GM12878 (cell line): ENCODE results near the gene RGS12. TPM values are rescaled to one million over a fixed set of nuclear protein-coding genes. Genes with fewer than 3 reads are reported as not detected.

Experiments
- ATAC-seq: fragments of 200-7000 bp; cut with Tn5 transposase; 3 replicates; pipeline ENCODE4 v1.9.1; 2020; ENCODE audit warnings: mild to moderate bottlenecking, moderate library complexity
- BruUV-seq: library from RNA; stranded (reverse); fragments of 400-500 nt; replicated peaks from 2 replicates; lab custom pipeline; 2021; lab: Mats Ljungman, UMichigan
- CTCF ChIA-PET: fragments of 300-600 bp; sonication (Branson Sonifier 250); formaldehyde crosslinking; extraction: SDS; loops from one replicate; lab custom pipeline; 2021; ENCODE audit warnings: inconsistent platforms; lab: Yijun Ruan, JAX
- POLR2A ChIA-PET: fragments of 350-600 bp; formaldehyde crosslinking; extraction: SDS; loops from one replicate; lab custom pipeline; 2021; ENCODE audit warnings: inconsistent platforms; lab: Charles Lee
- RAD21 ChIA-PET: fragments of 300-600 bp; sonication (Branson Sonifier 250); formaldehyde crosslinking; loops from one replicate; lab custom pipeline; 2023; ENCODE audit warnings: antibody characterized with exemption; ENCODE audit not compliant: unreplicated experiment; lab: Charles Lee
- SMC1A ChIA-PET: fragments of 300-600 bp; sonication (Branson Sonifier 250); formaldehyde crosslinking; loops from one replicate; lab custom pipeline; 2023; ENCODE audit not compliant: unreplicated experiment, uncharacterized antibody; lab: Charles Lee
- DNase-seq: peaks from one replicate; pipeline ENCODE4 v3.0.0-alpha.2; 2011; ENCODE audit warnings: low read depth, low spot score
- FAIRE-seq: peaks from 3 replicates; lab custom pipeline; 2011; peaks lifted over from hg19 to GRCh38; lab: Jason Lieb, UNC
- H2AFZ ChIP-seq: 2 replicates; pipeline ENCODE4 v1.6.0; 2011; ENCODE audit warnings: low read depth, low read length, control low read depth; ENCODE audit not compliant: control insufficient read depth
- H3K27ac ChIP-seq: 2 replicates; pipeline ENCODE4 v1.5.1; 2011; ENCODE audit warnings: control low read depth; ENCODE audit not compliant: control insufficient read depth, insufficient read depth
- H3K27me3 ChIP-seq, 2 experiments: replicated peaks in 1 of 2; 2 replicates each; pipeline versions ENCODE4 v1.6.0 to v1.6.1; 2011; ENCODE audit warnings: low read length in 1 of 2; ENCODE audit not compliant: control insufficient read depth in 2 of 2, insufficient read depth in 2 of 2
- H3K36me3 ChIP-seq, 2 experiments: 2 replicates each; pipeline ENCODE4 v1.5.1; 2011; ENCODE audit warnings: low read length in 1 of 2; ENCODE audit not compliant: control insufficient read depth in 2 of 2, insufficient read depth in 2 of 2
- H3K4me1 ChIP-seq: 2 replicates; pipeline ENCODE4 v1.6.1; 2011; ENCODE audit warnings: mild to moderate bottlenecking, low read length, moderate library complexity, mixed read lengths; ENCODE audit not compliant: control insufficient read depth, insufficient read depth
- H3K4me2 ChIP-seq: 2 replicates; pipeline ENCODE4 v1.6.0; 2011; ENCODE audit warnings: control low read depth; ENCODE audit not compliant: control insufficient read depth, insufficient read depth
- H3K4me3 ChIP-seq: fragments of 200-600 bp; sonication (generic); 2 replicates; pipeline ENCODE4 v1.5.1; 2016
- H3K79me2 ChIP-seq: 2 replicates; pipeline ENCODE4 v1.6.0; 2011; ENCODE audit warnings: low read length; ENCODE audit not compliant: control insufficient read depth, insufficient read depth
- H3K9ac ChIP-seq: 2 replicates; pipeline ENCODE4 v1.8.0; 2011; ENCODE audit warnings: low read length, control low read depth, mixed read lengths; ENCODE audit not compliant: control insufficient read depth, insufficient read depth
- H3K9me3 ChIP-seq: replicated peaks from 3 replicates; pipeline ENCODE4 v1.5.1; 2011; ENCODE audit warnings: mild to moderate bottlenecking, low read length; ENCODE audit not compliant: control insufficient read depth, insufficient read depth
- H4K20me1 ChIP-seq: 2 replicates; pipeline ENCODE4 v1.6.0; 2011; ENCODE audit not compliant: control insufficient read depth, insufficient read depth
- ATF3 ChIP-seq: IDR thresholded peaks from 2 replicates; pipeline ENCODE4 v1.6.1; 2011; ENCODE audit warnings: low read depth, mild to moderate bottlenecking, low read length, moderate library complexity, borderline replicate concordance; ENCODE audit errors: extremely low read depth
- E4F1 ChIP-seq: fragments of 450-650 bp; IDR thresholded peaks from 2 replicates; pipeline ENCODE4 v1.6.1; 2018; ENCODE audit warnings: borderline replicate concordance, mild to moderate bottlenecking; ENCODE audit not compliant: partially characterized antibody
- ESRRA ChIP-seq: IDR thresholded peaks from 2 replicates; pipeline ENCODE4 v1.6.1; 2012; ENCODE audit warnings: mild to moderate bottlenecking, low read length, improper control_type of control experiment
- HDAC6 ChIP-seq: fragments of 200-600 bp; sonication (generic); IDR thresholded peaks from one replicate; pipeline ENCODE4 v1.8.0; 2017; ENCODE audit warnings: antibody characterized with exemption; ENCODE audit not compliant: unreplicated experiment
- IRF5 ChIP-seq: fragments of 450-650 bp; IDR thresholded peaks from 2 replicates; pipeline ENCODE4 v1.6.1; 2017; ENCODE audit warnings: borderline replicate concordance
- NR2F1 ChIP-seq: fragments of 450-650 bp; conservative IDR thresholded peaks from 2 replicates; pipeline ENCODE4 v1.6.1; 2017; ENCODE audit warnings: mild to moderate bottlenecking
- SMAD5 ChIP-seq: IDR thresholded peaks from 2 replicates; pipeline ENCODE4 v1.6.1; 2016; ENCODE audit warnings: antibody characterized with exemption, low read depth
- SREBF2 ChIP-seq: IDR thresholded peaks from 2 replicates; pipeline ENCODE4 v1.6.1; 2012; ENCODE audit warnings: mild to moderate bottlenecking, low read length
- STAT1 ChIP-seq: fragments of 450-650 bp; conservative IDR thresholded peaks from 2 replicates; pipeline ENCODE4 v1.6.1; 2014; ENCODE audit warnings: antibody characterized with exemption, mild to moderate bottlenecking
- ZSCAN29 ChIP-seq: fragments of 450-650 bp; IDR thresholded peaks from 2 replicates; pipeline ENCODE4 v1.6.1; 2017; ENCODE audit warnings: mild to moderate bottlenecking, moderate library complexity
- WGBS: methylation state at CpG from one replicate; pipeline ENCODE4 v1.1.6; 2016; ENCODE audit warnings: low lambda C conversion rate; ENCODE audit not compliant: insufficient replicate concordance, insufficient coverage; ENCODE audit errors: missing lambda C conversion rate; 5-methylcytosine and 5-hydroxymethylcytosine counted together
- in situ Hi-C: fragments of 300-500 bp; cut with MboI; formaldehyde crosslinking; loops from 9 replicates; pipeline ENCODE4 v1.14.3; 2018; ENCODE audit warnings: mixed read lengths
- intact Hi-C: fragments of 100-400 bp; cut with micrococcal nuclease; formaldehyde crosslinking; loops from one replicate; pipeline ENCODE4 v1.14.2; 2022; ENCODE audit not compliant: unreplicated experiment
- polyA plus RNA-seq, 11 experiments: library from polyadenylated mRNA; depleted of rRNA in 4 of 11; unstranded in 6 of 11; stranded (reverse) in 5 of 11; fragments of >200 nt; fragmentation: Nextera tagmentation in 4 of 11; fragmentation: Illumina TruSeq in 1 of 11; extraction: Ambion mirVana in 4 of 11; extraction: Trizol in 1 of 11; gene quantifications; 1 replicate in 1 of 11; 2 replicates in 10 of 11; pipeline versions ENCODE4 v1.2.1 to v1.2.3, GENCODE V29; 2011 to 2016; ENCODE audit warnings: inconsistent platforms in 2 of 11, missing spikeins in 2 of 11, low read depth in 1 of 11
- total RNA-seq, 4 experiments: library from RNA; depleted of rRNA in 3 of 4; stranded (reverse); fragments of >200 nt in 3 of 4; fragmentation: Illumina TruSeq in 1 of 4; extraction: Trizol in 1 of 4; gene quantifications; 2 replicates each; pipeline versions ENCODE4 v1.2.1 to v1.2.3, GENCODE V29; 2013 to 2021

The RGS12 gene
- total and polyA plus RNA-seq, 10 of the 15 experiments (the other 5 are each of a cell fraction or from before 2014, with no cell fraction given), result 0.02 to 2.2 (median 0.73) TPM

- CTCF ChIA-PET, result interaction anchor here (0.6 kb wide), 1 partner anchor 160 kb away, joined by 3 read pairs; no protein-coding TSS in a partner anchor
- Histone ChIP-seq H3K9ac (no peak overlapping the region), H3K4me1 (no peaks in the 10 kb centered on the region), H3K4me3 (no peak overlapping the region), H3K79me2 (no peaks in the 10 kb centered on the region), H3K9me3 (no peaks in the 10 kb centered on the region), H3K36me3 (no peaks in the 10 kb centered on the region), H3K27me3 (no peaks in the 10 kb centered on the region; a peak in 1 of 4 replicates), H2AFZ (no peak overlapping the region), H3K27ac (no peak overlapping the region), H4K20me1 (no peaks in the 10 kb centered on the region), H3K4me2 (no peak overlapping the region)
- no peak for FAIRE-seq
- TF ChIP-seq SMAD5 (no peak), SREBF2 (no peak), STAT1 (no peak), NR2F1 (no peak), ZSCAN29 (no peak), HDAC6 (no peak), ESRRA (no peak), E4F1 (no peak), IRF5 (no peak), ATF3 (no peak)
- BruUV-seq, result no TSS peak
- in situ Hi-C loops, result no loop called here
- intact Hi-C loops, result no loop called here
- SMC1A ChIA-PET, result no interaction called here
- POLR2A ChIA-PET, result no interaction called here
- no peak for ATAC-seq
- RAD21 ChIA-PET, result no interaction called here
- 66% methylated on average over 22 of the region's 22 CpGs for WGBS
- no peak for DNase-seq
Measured at GRCh38 chr4:3317656-3318211, 24.9 kb downstream of the RGS12 start.
